ENCODE measurements around the gene AK8.

Gene AK8

GRCh38 chr9:132742821-132743311 is 135.2 kb downstream of the AK8 start:
- H3K4me1 ChIP-seq (ENCODE audit: insufficient read depth, low read length), result peaks cover 21% of the 10 kb centered on the region
- no peak overlapping the region for H3K9ac ChIP-seq (ENCODE audit: low read depth, low read length)
- no peaks in the 10 kb centered on the region for H3K36me3 ChIP-seq (ENCODE audit: insufficient read depth, low read length)
- no peaks in the 10 kb centered on the region for H3K9me3 ChIP-seq (ENCODE audit: control insufficient read depth, insufficient read depth, low read length)

DNA sequence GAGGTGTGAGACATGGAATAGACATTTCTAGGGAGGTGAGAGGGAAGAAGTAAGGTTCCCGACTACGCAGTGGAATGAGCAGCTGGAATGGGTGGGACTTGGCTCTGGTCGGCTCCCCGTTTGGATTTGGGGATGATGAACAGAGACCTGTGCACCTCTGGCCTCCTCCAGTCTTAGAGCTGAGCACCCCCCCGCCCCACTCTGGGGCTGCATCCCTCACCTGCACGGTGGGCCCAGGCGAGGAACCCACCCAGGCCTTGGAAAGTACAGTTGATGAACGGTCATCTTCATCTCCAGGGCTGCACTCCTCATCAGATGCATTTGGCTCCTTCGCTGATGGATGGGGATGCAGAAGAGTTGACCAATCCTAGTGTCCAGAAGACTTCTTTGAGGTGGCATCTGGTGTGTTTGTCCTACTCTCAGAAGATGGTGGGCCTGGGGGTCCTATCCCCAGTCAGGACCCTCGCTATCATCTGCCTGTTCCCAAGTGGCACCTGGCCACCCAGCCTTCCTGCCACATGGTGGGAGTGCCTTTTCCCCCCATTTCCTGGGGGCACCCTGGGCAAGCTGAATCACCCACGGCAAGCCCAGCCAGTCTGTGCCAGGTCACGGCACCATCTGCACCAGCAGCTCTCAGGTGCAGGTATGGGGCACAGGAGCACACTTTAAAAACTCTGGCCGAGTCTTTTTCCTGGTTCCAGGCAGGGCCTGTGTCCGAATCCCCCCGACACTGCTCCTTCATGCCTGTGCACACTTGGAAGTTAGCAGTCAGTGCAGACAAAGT is 137.4 kb downstream of the AK8 start:
- Histone ChIP-seq H3K9me3 (ENCODE audit: control insufficient read depth, insufficient read depth, low read length) (no peaks in the 10 kb centered on the region), H3K9ac (ENCODE audit: low read depth, low read length) (no peak overlapping the region), H3K36me3 (ENCODE audit: insufficient read depth, low read length) (no peaks in the 10 kb centered on the region)

DNA sequence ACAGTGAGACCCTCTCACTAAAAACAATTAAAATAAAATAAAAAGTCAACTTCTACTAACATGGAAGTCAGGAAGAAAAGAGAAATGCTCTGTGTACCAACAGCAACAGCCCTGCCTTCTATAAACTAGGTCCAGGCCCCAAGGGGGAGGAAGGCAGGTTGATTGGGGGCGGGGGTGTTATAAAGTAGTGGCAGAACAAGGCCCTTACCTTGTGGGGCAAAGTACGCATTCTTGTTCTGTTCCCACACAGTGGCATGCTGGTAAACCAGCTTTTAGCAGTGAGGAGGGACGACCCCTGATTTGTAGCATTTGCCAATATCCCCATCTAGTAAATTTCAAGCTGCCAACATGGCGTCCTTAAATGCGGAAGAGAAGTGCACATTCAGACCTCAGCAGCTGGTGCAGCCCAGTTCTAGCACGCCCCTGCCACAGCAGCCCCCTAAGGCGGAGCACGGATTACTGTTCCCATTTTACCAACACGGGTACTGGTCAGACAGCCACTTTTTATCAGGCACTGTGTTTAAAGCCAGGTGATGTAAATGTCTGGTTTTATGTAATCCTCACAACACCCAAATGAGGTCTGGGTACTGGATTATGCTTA is 138.3 kb downstream of the AK8 start:
- H3K36me3 ChIP-seq (ENCODE audit: insufficient read depth, low read length), result no peaks in the 10 kb centered on the region
- H3K9ac ChIP-seq (ENCODE audit: low read depth, low read length), result no peak overlapping the region
- H3K4me1 ChIP-seq (ENCODE audit: insufficient read depth, low read length), result peaks cover 14% of the 10 kb centered on the region
- H3K9me3 ChIP-seq (ENCODE audit: control insufficient read depth, insufficient read depth, low read length), result no peaks in the 10 kb centered on the region

More for the DNA sequence above, 137.4 kb downstream of the AK8 start:
- H3K4me1 ChIP-seq (ENCODE audit: insufficient read depth, low read length), result peaks cover 17% of the 10 kb centered on the region

GRCh38 chr9:132733260-132733815 is 144.7 kb downstream of the AK8 start:
- Histone ChIP-seq H3K4me1 (ENCODE audit: insufficient read depth, low read length) (no peaks in the 10 kb centered on the region), H3K9me3 (ENCODE audit: control insufficient read depth, insufficient read depth, low read length) (no peaks in the 10 kb centered on the region)

GRCh38 chr9:132732326-132733259 is 145.5 kb downstream of the AK8 start:
- Histone ChIP-seq H3K4me1 (ENCODE audit: insufficient read depth, low read length) (no peaks in the 10 kb centered on the region), H3K9me3 (ENCODE audit: control insufficient read depth, insufficient read depth, low read length) (no peaks in the 10 kb centered on the region), H3K9ac (ENCODE audit: low read depth, low read length) (no peak overlapping the region), H3K36me3 (ENCODE audit: insufficient read depth, low read length) (no peaks in the 10 kb centered on the region)

More at GRCh38 chr9:132733260-132733815, 144.7 kb downstream of the AK8 start:
- H3K9ac ChIP-seq (ENCODE audit: low read depth, low read length), result no peak overlapping the region
- no peaks in the 10 kb centered on the region for H3K36me3 ChIP-seq (ENCODE audit: insufficient read depth, low read length)

GRCh38 chr9:132731230-132731629 is 146.9 kb downstream of the AK8 start:
- Histone ChIP-seq H3K36me3 (ENCODE audit: insufficient read depth, low read length) (no peaks in the 10 kb centered on the region), H3K4me1 (ENCODE audit: insufficient read depth, low read length) (no peaks in the 10 kb centered on the region)

GRCh38 chr9:132730054-132731033 is 147.7 kb downstream of the AK8 start:
- Histone ChIP-seq H3K9ac (ENCODE audit: low read depth, low read length) (no peak overlapping the region), H3K4me1 (ENCODE audit: insufficient read depth, low read length) (no peaks in the 10 kb centered on the region), H3K9me3 (ENCODE audit: control insufficient read depth, insufficient read depth, low read length) (no peaks in the 10 kb centered on the region), H3K36me3 (ENCODE audit: insufficient read depth, low read length) (no peaks in the 10 kb centered on the region)

More at GRCh38 chr9:132731230-132731629, 146.9 kb downstream of the AK8 start:
- Histone ChIP-seq H3K9me3 (ENCODE audit: control insufficient read depth, insufficient read depth, low read length) (no peaks in the 10 kb centered on the region), H3K9ac (ENCODE audit: low read depth, low read length) (no peak overlapping the region)

DNA sequence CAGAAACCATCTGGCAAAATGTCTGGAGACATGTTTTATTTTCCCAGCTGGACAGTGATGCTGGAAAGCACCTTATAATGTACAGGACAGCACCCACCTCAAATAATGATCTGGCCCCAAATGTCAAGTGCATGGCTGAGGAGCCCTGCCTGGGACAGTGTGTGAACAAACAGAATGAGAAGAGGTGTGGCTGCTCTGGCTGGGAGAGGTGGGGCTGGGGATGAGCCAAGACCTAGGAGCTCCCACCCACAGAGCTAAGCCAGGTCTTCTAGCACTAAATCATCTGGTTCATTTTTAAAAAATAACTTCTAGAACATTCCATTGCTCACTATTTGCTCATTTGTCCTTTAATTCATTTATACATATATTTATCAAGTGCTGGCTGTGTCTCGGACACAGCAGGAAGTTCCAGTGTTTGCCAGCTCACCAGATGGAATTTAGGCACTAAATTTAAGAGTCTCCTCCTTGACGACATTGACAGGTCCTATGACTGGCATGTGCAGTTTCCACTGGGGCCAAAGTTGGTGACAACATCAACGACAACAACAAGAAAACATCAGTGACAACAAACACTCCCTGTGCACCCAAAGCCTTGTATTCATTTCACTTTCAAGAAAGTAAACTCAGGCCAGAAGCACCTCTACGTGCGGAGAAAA is 148.7 kb downstream of the AK8 start:
- Histone ChIP-seq H3K9ac (ENCODE audit: low read depth, low read length) (no peak overlapping the region), H3K9me3 (ENCODE audit: control insufficient read depth, insufficient read depth, low read length) (no peaks in the 10 kb centered on the region), H3K36me3 (ENCODE audit: insufficient read depth, low read length) (no peaks in the 10 kb centered on the region), H3K4me1 (ENCODE audit: insufficient read depth, low read length) (no peaks in the 10 kb centered on the region)

DNA sequence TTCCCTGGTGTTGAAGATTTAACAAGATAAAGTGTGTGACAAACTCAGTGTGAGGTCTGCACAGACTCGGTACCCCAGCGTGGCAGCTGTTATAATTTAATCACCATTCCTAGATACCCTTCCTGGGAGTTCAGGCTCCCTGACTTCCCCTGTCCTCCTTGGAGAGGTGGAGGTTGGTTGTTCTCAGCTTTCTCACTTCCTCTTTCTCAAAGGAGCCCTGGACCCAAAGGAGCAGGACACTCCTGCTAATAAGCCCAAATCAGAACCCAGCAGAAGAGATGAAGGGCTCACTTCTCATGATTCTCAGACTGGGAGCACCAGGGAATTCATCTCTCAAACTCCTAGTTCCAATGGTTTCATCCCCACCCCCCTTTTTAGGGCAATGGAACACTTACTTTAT is 149.6 kb downstream of the AK8 start:
- Histone ChIP-seq H3K4me1 (ENCODE audit: insufficient read depth, low read length) (no peaks in the 10 kb centered on the region), H3K9ac (ENCODE audit: low read depth, low read length) (no peak overlapping the region), H3K9me3 (ENCODE audit: control insufficient read depth, insufficient read depth, low read length) (no peaks in the 10 kb centered on the region)

GRCh38 chr9:132728071-132728470 is 150.0 kb downstream of the AK8 start:
- Histone ChIP-seq H3K9me3 (ENCODE audit: control insufficient read depth, insufficient read depth, low read length) (no peaks in the 10 kb centered on the region), H3K4me1 (ENCODE audit: insufficient read depth, low read length) (no peaks in the 10 kb centered on the region), H3K9ac (ENCODE audit: low read depth, low read length) (no peak overlapping the region), H3K36me3 (ENCODE audit: insufficient read depth, low read length) (no peaks in the 10 kb centered on the region)

More for the DNA sequence above, 149.6 kb downstream of the AK8 start:
- H3K36me3 ChIP-seq (ENCODE audit: insufficient read depth, low read length), result no peaks in the 10 kb centered on the region

- Histone ChIP-seq H3K36me3 (ENCODE audit: insufficient read depth, low read length) (no peaks in the 10 kb centered on the region), H3K9ac (ENCODE audit: low read depth, low read length) (no peak overlapping the region), H3K4me1 (ENCODE audit: insufficient read depth, low read length) (no peaks in the 10 kb centered on the region), H3K9me3 (ENCODE audit: control insufficient read depth, insufficient read depth, low read length) (no peaks in the 10 kb centered on the region)
Measured at GRCh38 chr9:132726576-132727130, 151.4 kb downstream of the AK8 start.

DNA sequence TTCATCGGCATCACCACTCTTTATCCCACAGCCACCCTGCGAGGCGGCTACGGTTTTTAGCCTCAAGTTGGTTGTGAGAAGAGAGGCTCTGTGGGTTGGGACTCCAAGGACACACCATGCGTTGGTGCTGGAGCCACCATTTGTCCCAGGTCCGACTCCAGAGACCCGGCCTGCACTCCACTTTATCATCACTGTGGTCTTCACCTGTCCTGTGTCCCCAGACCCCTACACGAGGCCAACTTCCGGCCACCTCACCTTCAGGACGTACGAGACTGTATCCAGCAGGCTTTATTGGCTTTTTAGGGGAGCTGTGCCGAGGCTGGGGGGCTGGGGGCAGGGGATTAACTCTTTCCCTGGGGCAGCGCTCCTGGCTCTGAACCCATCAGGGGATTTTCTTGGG is 152.8 kb downstream of the AK8 start:
- Histone ChIP-seq H3K36me3 (ENCODE audit: insufficient read depth, low read length) (no peaks in the 10 kb centered on the region), H3K9me3 (ENCODE audit: control insufficient read depth, insufficient read depth, low read length) (no peaks in the 10 kb centered on the region), H3K9ac (ENCODE audit: low read depth, low read length) (no peak overlapping the region), H3K4me1 (ENCODE audit: insufficient read depth, low read length) (no peaks in the 10 kb centered on the region)
